Activated CD8-positive, alpha-beta memory T cell treated with anti-CD3 and anti-CD28 coated beads for 4 hours (primary cell): Measurements from ENCODE around the gene NR5A1.

Source experiments
- DNase-seq, 2 donors: peaks; one replicate each; pipeline ENCODE4 v3.0.0-alpha.2; 2020; ENCODE audit warnings: low read depth in 2 of 2

The NR5A1 gene

GRCh38 chr9:124481115-124481514 is 26.1 kb downstream of the NR5A1 start:
- DNase-seq: no peak

- no peak for DNase-seq
These were observed 26.6 kb downstream of the NR5A1 start for GRCh38 chr9:124480621-124480981.

- DNase-seq: no peak
These were observed 27.1 kb downstream of the NR5A1 start for GRCh38 chr9:124479947-124480620.

- DNase-seq: no peak
These were observed 27.8 kb downstream of the NR5A1 start for GRCh38 chr9:124479371-124479770.

- no peak for DNase-seq
These were observed 28.8 kb downstream of the NR5A1 start for GRCh38 chr9:124478354-124478753.

GRCh38 chr9:124477648-124478285 is 29.4 kb downstream of the NR5A1 start:
- DNase-seq: no peak

GRCh38 chr9:124477211-124477647 is 30.0 kb downstream of the NR5A1 start:
- DNase-seq: no peak

- no peak for DNase-seq
These were observed 31.1 kb downstream of the NR5A1 start for GRCh38 chr9:124475868-124476690.

- no peak for DNase-seq
These were observed 31.9 kb downstream of the NR5A1 start for GRCh38 chr9:124475158-124475867.

- no peak for DNase-seq
These were observed 33.0 kb downstream of the NR5A1 start for GRCh38 chr9:124474151-124474550.

- no peak for DNase-seq
These were observed 33.9 kb downstream of the NR5A1 start for GRCh38 chr9:124473310-124473709.

- no peak for DNase-seq
These were observed 34.4 kb downstream of the NR5A1 start for GRCh38 chr9:124472770-124473169.

GRCh38 chr9:124471761-124472160 is 35.4 kb downstream of the NR5A1 start:
- DNase-seq: no peak

GRCh38 chr9:124470726-124471125 is 36.5 kb downstream of the NR5A1 start:
- no peak for DNase-seq

- DNase-seq: no peak
These were observed 36.9 kb downstream of the NR5A1 start for GRCh38 chr9:124470306-124470705.

- no peak for DNase-seq
These were observed 38.0 kb downstream of the NR5A1 start for GRCh38 chr9:124469011-124469832.

GRCh38 chr9:124468061-124468740 is 39.0 kb downstream of the NR5A1 start:
- DNase-seq: no peak

- DNase-seq: no peak
These were observed 39.7 kb downstream of the NR5A1 start for GRCh38 chr9:124467410-124468060.

GRCh38 chr9:124465736-124466135 is 41.5 kb downstream of the NR5A1 start:
- no peak for DNase-seq

GRCh38 chr9:124462739-124463138 is 44.5 kb downstream of the NR5A1 start:
- no peak for DNase-seq
